Central memory CD4-positive, alpha-beta T cell (primary cell): Measurements from ENCODE around the gene TMA7.

Experiments used
- DNase-seq: peaks from one replicate; pipeline ENCODE4 v3.0.0; 2022

TMA7 gene

DNA sequence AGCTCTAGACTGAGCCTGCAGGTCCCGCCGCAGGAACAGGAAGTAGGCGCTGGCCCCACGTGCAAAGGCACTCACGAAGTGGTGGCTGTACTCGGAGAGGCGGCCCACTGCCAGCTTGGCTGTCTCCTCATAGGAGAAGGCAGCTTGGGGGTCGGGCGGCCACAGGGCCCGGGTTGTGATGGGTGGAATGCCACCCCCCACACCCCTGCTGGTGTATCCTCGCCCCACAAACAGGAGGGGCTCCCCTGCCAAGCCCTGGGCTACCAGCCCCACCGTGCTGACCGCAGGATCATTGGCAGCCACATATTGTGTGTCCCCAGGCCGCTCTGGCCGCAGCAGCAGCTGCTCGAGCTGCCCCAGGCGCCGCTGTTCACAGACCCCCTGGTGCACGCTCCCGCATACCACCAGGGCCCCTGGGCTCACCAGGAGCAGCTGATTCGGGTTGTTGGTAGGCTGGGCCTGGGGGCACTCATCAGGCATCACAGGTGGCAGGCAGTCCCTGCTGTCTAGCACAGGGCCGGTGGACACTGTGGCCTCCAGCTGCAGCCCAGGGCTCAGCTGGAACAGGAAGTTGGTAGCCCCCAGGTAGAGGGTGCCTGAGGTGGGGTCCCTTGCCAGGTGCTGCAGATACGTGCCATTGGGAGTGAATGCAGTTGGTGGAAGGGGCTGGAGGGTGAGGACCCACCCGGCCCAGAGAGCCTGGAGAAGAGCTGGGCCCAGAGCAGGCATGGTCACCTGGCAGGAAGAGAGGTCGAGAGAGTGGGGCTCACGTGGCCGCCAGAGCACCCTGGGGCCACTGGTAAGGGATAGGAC, 16.0 kb upstream of the TMA7 start:
- DNase-seq: no peak

DNA sequence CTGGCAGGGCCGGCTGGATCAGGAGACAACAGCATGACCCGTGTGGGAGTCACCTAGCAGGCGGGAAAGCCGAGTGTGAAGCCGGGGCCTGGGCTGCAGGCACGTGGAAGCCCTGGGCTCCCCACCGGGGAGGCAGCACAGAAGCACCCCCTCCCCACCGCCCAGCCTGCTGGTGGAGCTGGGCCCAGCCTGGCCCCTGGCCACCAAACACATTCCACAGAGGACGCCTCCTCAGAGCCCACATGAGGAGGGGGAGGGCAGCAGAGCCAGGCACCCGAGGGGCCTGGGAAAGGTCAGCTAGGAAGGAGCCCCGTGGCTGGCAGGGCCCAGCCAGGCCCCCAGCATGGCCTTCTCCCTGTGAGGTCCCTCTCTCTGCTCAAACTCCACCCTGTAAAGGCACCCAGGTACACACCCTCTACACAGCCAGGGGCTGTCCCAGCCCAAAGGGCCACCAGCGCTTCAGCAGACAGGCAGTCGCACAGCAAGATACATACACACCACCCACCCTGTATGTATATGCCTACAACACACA, 14.7 kb upstream of the TMA7 start:
- no peak for DNase-seq

- no peak for DNase-seq
Observed at GRCh38 chr3:48426401-48426909, 13.6 kb upstream of the TMA7 start.

DNA sequence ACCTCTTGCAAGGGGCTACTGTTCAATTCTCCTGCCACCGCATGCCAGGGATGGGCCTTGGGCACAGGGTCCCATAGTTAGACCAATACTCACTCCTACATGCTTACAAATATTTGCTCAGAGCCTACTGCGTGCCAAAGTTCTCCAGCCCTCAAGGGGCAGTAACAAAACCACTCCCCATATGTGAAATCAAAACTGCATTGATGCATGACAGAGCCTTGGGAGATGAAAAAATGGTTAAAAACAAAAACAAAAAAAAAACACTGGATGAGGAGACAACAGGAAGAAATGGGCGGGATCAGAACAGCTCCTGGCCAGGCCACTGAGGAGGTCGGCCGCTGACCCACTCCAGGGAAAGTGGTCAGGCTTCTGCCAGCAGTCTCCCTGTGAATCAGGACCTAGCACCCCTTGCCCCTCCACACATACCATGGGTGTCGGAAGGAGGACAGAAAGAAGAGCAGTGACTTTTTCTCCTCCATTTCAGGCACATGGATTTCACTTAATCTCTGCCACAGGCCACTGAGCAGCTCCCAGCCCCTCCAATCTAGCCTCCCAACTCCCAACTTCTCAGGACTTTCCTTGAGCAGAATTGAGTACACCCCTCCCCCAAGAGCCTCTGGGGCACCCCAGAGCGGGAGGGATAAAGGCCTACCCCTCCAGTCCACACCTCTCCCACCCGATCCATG, 13.0 kb upstream of the TMA7 start:
- DNase-seq: no peak

DNA sequence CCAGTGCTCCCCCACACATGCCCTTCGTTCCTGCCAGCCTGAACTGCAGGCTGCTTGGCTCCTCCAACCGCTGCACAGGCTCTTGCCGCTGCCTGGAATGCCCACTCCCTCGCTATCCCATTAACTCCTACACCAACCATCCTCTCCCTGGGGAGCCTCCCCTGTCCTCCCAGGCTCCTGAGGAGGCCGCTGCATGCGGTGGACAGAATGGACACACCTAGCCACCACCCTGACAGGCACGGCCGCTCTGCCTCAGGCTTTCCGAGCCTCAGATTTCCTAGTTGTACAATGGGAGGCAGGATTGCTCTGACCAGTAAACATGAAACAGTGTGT, 12.5 kb upstream of the TMA7 start:
- no peak for DNase-seq

GRCh38 chr3:48428088-48428571, 11.9 kb upstream of the TMA7 start:
- DNase-seq: no peak

DNA sequence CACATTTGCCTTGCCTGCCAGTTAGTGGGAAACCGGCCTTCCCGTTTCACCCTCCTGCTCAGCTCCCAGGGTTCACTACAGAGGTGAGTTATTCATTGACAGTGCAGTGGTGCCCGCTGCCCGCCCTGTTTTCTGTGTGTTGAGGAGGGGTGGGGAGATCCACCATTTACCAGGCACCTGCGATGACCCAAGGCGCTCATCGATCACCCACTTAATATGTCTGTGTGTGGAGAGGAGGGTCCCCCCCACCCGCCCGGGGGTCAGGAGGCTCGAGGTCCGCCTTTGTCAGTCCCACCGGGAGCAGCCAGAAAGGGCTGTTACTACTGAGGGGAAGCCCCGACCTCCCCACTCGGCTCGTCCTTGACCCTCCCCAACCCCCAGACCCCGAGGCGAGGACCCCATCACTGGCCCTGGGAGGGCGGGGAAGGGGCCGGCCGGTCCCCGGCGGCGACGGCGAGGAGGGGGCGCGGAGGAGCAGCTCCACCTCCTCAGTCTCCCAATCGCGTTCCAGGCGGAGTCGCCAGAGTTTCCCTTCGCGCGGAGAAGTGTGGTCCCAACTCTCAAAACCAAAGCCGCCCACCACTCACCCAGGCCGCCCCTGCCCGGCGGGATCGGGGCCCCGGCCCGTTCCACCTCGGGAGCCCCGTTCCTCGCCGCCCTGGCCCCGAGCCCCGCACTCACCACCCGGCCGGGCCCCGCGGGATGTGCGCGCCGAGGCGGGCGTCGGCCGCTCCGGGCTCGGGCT, 11.3 kb upstream of the TMA7 start:
- no peak for DNase-seq

- peak; percentile 64 for DNase-seq
Observed at GRCh38 chr3:48429317-48429959, 10.6 kb upstream of the TMA7 start.

DNA sequence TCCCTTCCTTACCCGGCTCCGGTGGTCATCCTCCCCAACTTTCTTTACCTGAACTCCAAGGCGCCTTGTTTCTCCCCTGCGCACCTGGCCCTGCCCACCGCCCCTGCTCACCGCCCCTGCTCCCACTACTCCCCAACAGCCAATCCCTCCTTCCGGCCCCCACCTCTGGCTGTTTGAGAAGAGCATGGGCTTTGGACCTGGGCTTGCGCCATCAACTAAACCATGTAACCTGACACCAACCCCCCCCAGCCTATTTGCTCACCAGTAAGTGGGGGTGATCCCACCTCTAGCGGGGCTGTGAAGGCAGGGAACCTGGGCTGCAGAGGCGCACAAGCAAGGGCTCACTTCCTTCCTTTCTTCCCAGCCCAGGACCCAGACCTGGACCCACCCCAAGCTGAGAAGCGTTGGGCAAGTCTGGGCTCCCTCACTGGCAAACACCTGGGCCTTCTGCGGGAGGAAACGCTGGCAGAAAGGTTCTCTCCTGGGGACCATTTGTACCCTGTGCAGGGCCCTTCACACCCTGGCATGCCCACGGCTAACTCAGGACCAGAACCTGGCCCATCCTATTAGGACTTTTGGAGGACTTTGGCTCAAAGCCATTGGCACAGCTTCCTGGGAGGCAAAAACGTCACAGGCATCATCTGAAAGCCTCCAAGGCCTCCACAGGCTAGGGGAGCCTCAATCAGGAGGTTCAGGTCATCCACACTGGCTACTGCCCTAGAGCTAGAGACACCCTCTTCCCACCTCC, 9.9 kb upstream of the TMA7 start, which contains the start of gene PLXNB1:
Gene PLXNB1, minus strand, starts transcription at position 127 of the 748 bp plus-strand sequence. CDS start 5,475 bp downstream, outside the sequence.
- DNase-seq: no peak

DNA sequence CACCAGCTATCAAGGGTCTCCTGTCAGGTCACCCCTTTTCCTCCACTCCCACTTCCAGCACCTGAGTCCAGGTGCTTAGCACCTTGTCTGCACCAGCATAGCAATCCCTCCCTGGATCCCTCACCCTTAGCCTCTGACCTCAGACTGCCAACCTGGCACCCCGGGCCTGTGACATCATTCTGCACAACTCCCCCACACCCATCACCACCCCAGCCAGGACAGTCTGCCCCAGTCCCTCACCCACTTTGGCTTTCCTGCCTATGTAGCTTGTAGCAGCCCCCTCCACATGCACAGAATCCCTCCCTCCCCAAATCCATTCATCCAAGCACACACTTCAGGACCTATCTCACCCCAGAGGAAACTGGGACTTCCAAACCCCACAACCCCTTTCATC, 9.4 kb upstream of the TMA7 start:
- no peak for DNase-seq

DNA sequence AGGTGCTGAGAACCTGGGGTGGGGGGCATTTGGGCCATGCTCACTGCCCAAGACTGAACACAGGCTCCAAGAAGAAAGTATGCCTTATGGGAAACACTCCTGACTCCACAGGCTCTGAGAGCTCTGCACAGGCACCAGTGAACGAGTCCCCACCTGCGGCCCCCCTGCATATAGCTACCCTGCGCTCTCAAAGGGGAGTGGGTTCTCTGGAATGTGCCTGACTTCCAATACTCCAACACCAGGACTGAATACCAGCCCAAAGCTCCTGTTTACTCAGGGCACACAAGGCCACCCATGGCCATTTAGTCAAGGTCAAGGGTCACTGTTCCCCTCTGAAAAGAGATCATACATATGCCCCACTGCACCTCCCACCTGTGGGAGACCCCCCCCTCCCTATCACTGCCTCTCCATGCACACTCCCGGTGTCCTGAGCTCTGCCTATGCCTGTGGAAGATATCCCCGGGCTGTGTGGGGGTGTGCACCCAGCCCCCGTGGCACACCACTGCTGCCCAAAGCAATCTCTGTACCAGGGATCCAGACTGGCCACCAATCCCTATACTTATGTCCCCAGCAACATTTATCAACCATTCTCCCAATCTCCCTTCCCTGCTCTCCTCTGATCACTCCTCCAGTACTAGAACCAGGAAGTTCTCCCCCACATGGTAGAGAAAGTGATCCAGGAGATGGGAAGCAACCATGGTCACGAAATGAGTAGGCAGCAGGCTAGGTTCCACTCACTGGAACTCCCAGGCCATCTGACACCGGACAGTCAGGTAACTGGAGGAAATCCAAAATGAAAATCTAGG, 8.6 kb upstream of the TMA7 start:
- DNase-seq: no peak

DNA sequence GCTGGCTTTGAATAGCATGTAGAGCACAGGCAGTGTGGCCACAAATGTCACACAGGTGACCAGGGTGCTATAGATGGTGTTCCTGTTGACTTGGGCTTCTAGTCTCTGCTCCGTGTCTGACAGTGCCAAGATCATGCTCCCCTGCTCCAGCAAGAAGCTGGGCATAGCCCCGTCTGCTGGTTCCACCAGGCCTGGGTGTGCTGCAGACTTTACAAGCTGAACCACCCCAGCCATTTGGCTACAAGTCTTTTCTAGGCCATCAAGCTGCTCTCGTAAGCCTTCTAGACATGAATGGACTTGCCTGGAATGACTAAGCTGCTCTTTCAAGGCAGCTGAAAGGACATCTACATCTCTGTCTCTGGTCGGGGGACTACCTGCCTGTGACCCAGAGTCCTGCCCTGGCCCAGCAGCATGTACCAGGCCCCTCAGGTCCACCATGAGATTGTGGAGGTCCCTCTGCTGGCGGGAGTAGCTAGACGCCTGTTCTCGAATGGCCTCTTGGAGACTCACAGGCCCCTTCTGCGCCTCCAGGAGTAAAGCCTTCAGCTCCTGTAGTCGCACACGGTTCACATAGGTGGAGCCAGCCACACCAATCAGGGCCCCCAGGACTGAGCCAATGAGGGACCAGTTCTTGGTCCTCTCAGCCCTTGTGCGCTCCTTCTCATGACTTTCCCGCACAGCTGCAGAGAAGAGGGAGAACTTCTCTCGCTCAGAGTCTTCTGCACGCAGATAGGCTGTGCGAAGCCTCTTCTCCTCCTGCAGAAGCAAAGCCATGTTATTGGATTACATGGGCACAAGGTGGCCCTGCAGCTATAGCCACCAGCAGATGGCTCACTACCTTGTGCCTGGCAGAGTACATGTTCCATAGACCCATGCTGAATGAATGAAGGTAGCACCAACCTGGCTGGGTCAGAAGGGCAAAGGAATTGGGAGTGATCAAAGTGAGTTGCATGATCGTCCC, 7.4 kb upstream of the TMA7 start:
- no peak for DNase-seq

- DNase-seq: no peak
Observed at GRCh38 chr3:48433472-48434118, 6.5 kb upstream of the TMA7 start.

DNA sequence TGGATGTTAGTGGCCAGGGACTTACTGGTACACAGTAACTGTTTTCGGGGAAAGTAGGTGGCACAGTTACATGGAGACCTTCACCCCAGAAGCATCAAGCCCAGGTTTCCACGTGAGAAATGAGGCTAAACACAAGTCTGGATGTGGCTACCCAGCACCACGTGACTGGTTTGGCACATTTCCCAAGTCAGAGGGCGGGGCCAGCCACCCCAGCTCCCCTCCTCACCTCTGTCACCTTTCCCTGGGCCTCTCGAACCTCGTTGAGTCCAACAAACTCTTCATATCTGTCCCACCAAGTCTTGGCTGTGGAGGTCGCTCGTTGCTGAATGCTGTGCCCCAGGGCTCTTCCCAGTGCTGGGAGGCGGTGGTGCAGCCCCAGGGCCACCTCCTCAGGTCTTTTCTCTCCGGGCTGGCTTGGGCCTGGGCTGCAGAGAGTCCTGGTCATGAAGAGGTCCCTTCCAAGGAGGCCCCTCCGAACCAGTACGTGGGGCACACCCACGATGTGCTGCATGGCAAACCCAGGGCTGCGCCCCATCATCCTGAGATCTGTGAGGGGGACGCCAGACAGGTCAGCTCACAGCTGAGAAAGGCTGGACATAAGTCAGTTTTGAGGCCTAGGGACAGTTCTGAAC, 5.3 kb upstream of the TMA7 start:
- DNase-seq: no peak

DNA sequence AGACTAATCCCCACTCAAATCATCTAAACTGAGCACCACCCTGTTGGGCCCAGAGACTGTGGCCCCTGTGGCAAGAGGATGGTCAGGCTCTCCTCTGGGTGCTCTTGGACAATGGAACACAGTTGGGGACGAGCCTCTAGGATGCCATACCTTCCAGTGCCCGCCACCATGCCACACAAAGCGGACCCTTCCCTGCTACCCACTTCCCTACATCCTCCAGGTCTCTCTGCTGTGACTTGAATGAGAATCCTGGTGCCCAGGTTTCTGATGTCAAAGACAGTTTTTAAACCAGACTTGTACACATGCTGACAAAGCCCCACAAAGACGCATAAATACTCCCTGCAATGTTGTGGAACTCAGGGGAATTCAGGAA, 4.8 kb upstream of the TMA7 start:
- no peak for DNase-seq

DNA sequence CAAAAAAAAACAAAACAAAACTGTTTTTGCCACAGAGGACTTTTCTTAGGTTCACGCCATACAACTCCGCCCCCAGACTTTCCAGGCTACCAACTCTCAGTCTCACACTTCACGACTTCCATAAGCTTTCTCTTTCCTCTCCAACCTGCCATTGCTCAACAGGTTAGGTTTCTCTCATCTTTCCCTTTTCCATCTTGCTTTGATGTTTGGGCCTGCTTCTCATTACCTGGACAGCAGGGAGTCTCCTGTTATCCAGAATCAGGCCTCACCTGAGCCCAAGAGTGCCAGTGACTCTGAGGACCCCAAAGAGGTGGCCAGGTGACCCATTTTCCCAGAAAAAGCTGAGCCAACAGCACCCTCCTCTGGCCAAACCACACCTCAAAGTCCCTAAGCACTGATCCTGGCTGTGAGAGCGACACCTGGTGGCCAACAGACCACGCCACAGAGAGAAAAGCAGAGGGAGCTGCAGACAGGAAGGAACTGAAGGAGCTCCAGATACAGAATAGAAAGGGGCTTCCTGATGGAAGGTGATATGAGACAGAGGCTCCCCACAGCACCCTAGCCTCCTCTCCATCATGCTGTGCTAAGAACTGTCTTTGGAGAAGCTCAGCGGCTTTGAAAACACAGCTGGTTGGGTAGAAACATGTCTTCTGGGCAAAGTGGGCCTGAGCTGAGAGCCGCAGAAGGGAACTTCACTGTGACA, 4.1 kb upstream of the TMA7 start:
- DNase-seq: peak; percentile 78

DNA sequence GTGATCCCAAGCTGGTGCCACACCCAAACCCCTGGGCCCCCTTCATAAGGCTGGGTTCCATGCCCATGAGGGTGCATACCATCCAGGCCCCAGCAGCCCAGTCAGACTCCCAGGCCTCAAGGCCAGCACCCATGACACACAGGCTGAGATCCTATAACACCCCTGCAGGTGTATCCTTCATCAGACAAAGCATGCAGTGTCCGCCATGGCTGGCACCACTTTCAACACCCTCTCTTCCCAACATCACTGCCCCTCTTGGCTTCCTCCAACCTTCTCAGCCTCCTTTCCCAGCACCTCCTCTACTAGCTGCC, 3.6 kb upstream of the TMA7 start:
- no peak for DNase-seq

- no peak for DNase-seq
Observed at GRCh38 chr3:48436855-48437254, 3.2 kb upstream of the TMA7 start.
